Left lobe of liver (tissue), 2 donors: ENCODE data around the gene GNG8. TPM values are rescaled to one million over a fixed set of nuclear protein-coding genes. Genes with fewer than 3 reads are reported as not detected.
"Not testable (repeated sequence)": the region's sequence is repeated elsewhere in the genome, so short reads cannot be mapped to it uniquely, and the experiment has no call there.

ENCODE experiments used
- ATAC-seq: fragments of 200-7000 bp; cut with Tn5 transposase; one replicate; pipeline ENCODE4 v1.9.1; 2020; ENCODE audit warnings: mild to moderate bottlenecking, moderate library complexity
- DNase-seq: peaks from one replicate; pipeline ENCODE4 v3.0.0-alpha.2; 2020; ENCODE audit warnings: low spot score
- total RNA-seq: library from RNA; stranded (reverse); gene quantifications from one replicate; pipeline ENCODE4 v1.2.1, GENCODE V29; 2021
- donor health status: DM: no; HTN: no; CAD: no; lungs with moderate emphysema.
- donor health status: DM: no; HTN: yes; CAD: no.

Gene GNG8
- total RNA-seq, 1 donor from 2014 or later: not detected

- DNase-seq (no peak), ATAC-seq (peak; percentile 47)
These were observed 12.3 kb upstream of the GNG8 start for GRCh38 chr19:46648060-46648960.

- DNase-seq: no peak
- no peak for ATAC-seq
These were observed 10.4 kb upstream of the GNG8 start for GRCh38 chr19:46646402-46646801.

- ATAC-seq (no peak), DNase-seq (no peak)
These were observed 8.7 kb upstream of the GNG8 start for GRCh38 chr19:46644720-46645119.

- DNase-seq: no peak
- no peak for ATAC-seq
These were observed 4.7 kb upstream of the GNG8 start for GRCh38 chr19:46640656-46641055.

- peak; percentile 37 for ATAC-seq
- no peak for DNase-seq
These were observed 3.6 kb upstream of the GNG8 start for GRCh38 chr19:46639358-46640182.

- no peak for ATAC-seq
- DNase-seq: no peak
These were observed 1.2 kb upstream of the GNG8 start for GRCh38 chr19:46637224-46637623.

- no peak for ATAC-seq
- DNase-seq: no peak
These were observed 1.3 kb downstream of the GNG8 start for GRCh38 chr19:46634656-46635218.

- DNase-seq: no peak
- peak; percentile 53 for ATAC-seq
These were observed 1.9 kb downstream of the GNG8 start for GRCh38 chr19:46634045-46634655.

- ATAC-seq: no peak
These were observed 2.9 kb downstream of the GNG8 start for GRCh38 chr19:46633130-46633529.

GRCh38 chr19:46631481-46631880 is 4.5 kb downstream of the GNG8 start:
- DNase-seq: no peak
- ATAC-seq: no peak

More at GRCh38 chr19:46633130-46633529, 2.9 kb downstream of the GNG8 start:
- DNase-seq: no peak

GRCh38 chr19:46630586-46631205 is 5.3 kb downstream of the GNG8 start:
- ATAC-seq (no peak), DNase-seq (no peak)

GRCh38 chr19:46629546-46630025 is 6.4 kb downstream of the GNG8 start:
- peak; percentile 51 for ATAC-seq
- no peak for DNase-seq

- DNase-seq, ATAC-seq: not testable (repeated sequence)
These were observed 7.0 kb downstream of the GNG8 start for GRCh38 chr19:46628970-46629369.

GRCh38 chr19:46626446-46626845 is 9.6 kb downstream of the GNG8 start:
- DNase-seq (no peak), ATAC-seq (no peak)

GRCh38 chr19:46625731-46626130 is 10.3 kb downstream of the GNG8 start:
- DNase-seq (no peak), ATAC-seq (no peak)

- ATAC-seq (peak; percentile 43), DNase-seq (no peak)
These were observed 10.9 kb downstream of the GNG8 start, which contains the start of gene PTGIR for GRCh38 chr19:46624958-46625661. TSS of gene PTGIR (minus strand) at chr19:46625089. CDS start at chr19:46624225, 864 bp downstream.

GRCh38 chr19:46623915-46624502 is 12.0 kb downstream of the GNG8 start:
- DNase-seq (no peak), ATAC-seq (no peak)

- no peak for DNase-seq
- no peak for ATAC-seq
These were observed 13.9 kb downstream of the GNG8 start for GRCh38 chr19:46622118-46622446.
